RWPE2 (cell line): ENCODE results near the gene PTBP1.
"Not testable (repeated sequence)": the region's sequence is repeated elsewhere in the genome, so short reads cannot be mapped to it uniquely, and the experiment has no call there.

Experiments
- ATAC-seq: fragments of 200-7000 bp; cut with Tn5 transposase; 3 replicates; pipeline ENCODE4 v1.9.1; 2021; ENCODE audit warnings: low read depth
- DNase-seq: peaks from one replicate; pipeline ENCODE4 v3.0.0-alpha.2; 2020; ENCODE audit warnings: low spot score
- H3K27ac ChIP-seq: fragments of 450-650 bp; 2 replicates; pipeline ENCODE4 v1.5.1; 2017; ENCODE audit warnings: mild to moderate bottlenecking; ENCODE audit not compliant: poor library complexity, severe bottlenecking
- H3K27me3 ChIP-seq: fragments of 250-450 bp; sonication (Bioruptor Pico); 2 replicates; pipeline ENCODE4 v1.5.1; 2021; ENCODE audit warnings: mild to moderate bottlenecking, moderate library complexity; ENCODE audit not compliant: insufficient read depth, poor library complexity, severe bottlenecking
- H3K36me3 ChIP-seq: fragments of 250-450 bp; sonication (Bioruptor Pico); 2 replicates; pipeline ENCODE4 v1.5.1; 2020; ENCODE audit warnings: low read depth, mild to moderate bottlenecking, moderate library complexity
- H3K4me1 ChIP-seq: fragments of 250-450 bp; sonication (Bioruptor Pico); 2 replicates; pipeline ENCODE4 v1.5.1; 2021; ENCODE audit warnings: mild to moderate bottlenecking, moderate library complexity; ENCODE audit not compliant: insufficient read depth, poor library complexity, severe bottlenecking
- H3K4me3 ChIP-seq: fragments of 250-450 bp; sonication (Bioruptor Pico); 2 replicates; pipeline ENCODE4 v1.5.1; 2021; ENCODE audit warnings: mild to moderate bottlenecking, moderate library complexity; ENCODE audit not compliant: severe bottlenecking
- H3K9me3 ChIP-seq: fragments of 250-450 bp; sonication (Bioruptor Pico); 2 replicates; pipeline ENCODE4 v1.5.1; 2021; ENCODE audit warnings: mild to moderate bottlenecking, moderate library complexity; ENCODE audit not compliant: severe bottlenecking
- TF ChIP-seq, protein P1 (sequence below): fragments of 450-650 bp; IDR thresholded peaks from one replicate; pipeline ENCODE4 v1.5.1; 2017; ENCODE audit warnings: mild to moderate bottlenecking, moderate library complexity; ENCODE audit not compliant: poor library complexity, severe bottlenecking

Gene PTBP1

DNA sequence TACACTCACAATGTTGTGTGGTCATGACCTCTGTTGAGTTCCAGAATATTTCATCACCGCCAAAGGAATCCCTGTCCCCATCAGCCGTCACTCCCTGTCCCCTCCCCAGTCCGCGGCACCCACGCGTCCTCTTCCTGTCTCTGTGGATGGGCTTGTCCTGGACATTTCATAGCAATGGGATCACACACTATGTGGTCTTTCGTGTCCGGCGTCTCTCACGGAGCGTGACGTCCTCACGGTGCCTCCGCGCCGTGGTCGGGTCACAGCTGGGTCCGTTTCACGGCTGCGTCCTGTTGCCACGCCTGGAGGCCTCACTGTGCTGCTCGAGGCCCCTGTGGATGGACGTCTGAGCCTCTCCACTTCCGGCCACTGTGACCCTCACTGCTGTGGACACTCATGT lies 37.0 kb downstream of the PTBP1 start:
- no peak for DNase-seq
- no peak overlapping the region for H3K27ac ChIP-seq
- H3K4me3 ChIP-seq: no peak overlapping the region
- no peak for ATAC-seq
- H3K9me3 ChIP-seq: no peaks in the 10 kb centered on the region
- no peaks in the 10 kb centered on the region for H3K4me1 ChIP-seq
- peaks cover 5% of the 10 kb centered on the region for H3K27me3 ChIP-seq
- no peaks in the 10 kb centered on the region for H3K36me3 ChIP-seq
- TF ChIP-seq, protein P1, sequence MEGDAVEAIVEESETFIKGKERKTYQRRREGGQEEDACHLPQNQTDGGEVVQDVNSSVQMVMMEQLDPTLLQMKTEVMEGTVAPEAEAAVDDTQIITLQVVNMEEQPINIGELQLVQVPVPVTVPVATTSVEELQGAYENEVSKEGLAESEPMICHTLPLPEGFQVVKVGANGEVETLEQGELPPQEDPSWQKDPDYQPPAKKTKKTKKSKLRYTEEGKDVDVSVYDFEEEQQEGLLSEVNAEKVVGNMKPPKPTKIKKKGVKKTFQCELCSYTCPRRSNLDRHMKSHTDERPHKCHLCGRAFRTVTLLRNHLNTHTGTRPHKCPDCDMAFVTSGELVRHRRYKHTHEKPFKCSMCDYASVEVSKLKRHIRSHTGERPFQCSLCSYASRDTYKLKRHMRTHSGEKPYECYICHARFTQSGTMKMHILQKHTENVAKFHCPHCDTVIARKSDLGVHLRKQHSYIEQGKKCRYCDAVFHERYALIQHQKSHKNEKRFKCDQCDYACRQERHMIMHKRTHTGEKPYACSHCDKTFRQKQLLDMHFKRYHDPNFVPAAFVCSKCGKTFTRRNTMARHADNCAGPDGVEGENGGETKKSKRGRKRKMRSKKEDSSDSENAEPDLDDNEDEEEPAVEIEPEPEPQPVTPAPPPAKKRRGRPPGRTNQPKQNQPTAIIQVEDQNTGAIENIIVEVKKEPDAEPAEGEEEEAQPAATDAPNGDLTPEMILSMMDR: no peak

DNA sequence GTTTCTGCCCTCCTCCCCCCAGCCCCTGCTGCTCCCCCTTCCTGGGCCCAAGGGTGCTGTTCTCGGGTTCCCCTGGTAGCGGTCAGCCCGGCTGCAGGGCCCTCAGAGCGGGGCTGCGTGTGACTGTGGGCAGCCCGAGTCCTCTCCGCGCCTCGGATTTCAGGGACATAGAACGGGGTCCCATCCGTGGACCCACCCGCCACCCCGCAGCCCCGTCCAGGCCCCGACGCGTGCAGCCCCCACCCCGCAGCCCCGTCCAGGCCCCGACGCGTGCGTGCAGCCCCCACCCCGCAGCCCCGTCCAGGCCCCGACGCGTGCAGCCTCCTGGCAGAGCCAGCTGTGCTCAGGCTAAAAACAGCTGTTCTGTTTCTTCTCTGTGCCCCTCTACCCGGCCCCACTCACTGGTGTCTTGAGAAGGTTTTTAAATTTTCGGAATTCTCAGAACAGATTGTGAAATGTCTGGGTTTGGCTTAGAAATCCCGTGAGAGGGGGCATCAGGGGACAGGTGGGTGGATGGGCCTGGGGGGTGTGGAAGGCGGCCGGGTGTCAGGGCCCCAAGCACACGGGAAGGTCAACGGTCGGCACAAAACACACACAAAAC lies 38.1 kb downstream of the PTBP1 start:
- H3K36me3 ChIP-seq: no peaks in the 10 kb centered on the region
- H3K27me3 ChIP-seq: peaks cover 5% of the 10 kb centered on the region
- TF ChIP-seq, protein P1: no peak

DNA sequence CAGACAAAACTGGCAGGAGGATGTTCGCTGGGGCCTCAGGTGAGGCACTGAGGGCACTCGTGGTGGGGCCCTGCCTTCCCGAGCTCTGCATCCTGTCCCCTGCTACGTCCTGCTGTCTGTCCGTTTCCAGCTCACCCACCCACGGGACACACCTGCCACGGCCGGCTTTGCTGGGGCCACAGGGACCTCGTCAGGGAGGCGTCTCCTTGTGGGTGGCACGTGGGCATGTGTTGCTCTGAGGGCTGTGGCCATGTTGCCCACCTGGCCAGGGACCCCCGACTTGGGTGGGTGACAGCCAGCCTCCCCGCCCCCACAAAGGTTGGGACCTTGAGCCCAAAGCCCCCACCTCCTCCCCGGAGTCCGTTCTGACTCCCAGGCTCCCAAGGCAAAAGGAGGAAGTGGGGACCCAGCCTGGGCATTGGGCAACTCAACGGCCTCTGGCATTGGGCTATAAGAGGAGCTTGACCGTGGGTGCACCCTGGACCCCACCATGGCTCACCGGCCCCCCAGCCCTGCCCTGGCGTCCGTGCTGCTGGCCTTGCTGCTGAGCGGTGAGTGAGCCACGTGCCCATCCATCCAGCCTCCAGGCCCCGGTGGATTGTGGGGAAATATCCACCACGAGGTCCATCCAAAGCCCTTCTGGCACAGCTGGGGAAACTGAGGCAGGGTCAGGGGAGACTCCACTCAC lies 43.4 kb downstream of the PTBP1 start, which contains the start of gene PRTN3:
Gene PRTN3, plus strand, starts transcription at position 481 of the 688 bp plus-strand sequence. Its CDS starts 10 bp downstream, at position 491.
- TF ChIP-seq, protein P1: no peak
- no peak within 1 kb of the TSS for H3K4me3 ChIP-seq
- H3K9me3 ChIP-seq: no peaks in the 10 kb centered on the region
- no peak within 1 kb of the TSS for H3K27ac ChIP-seq
- H3K4me1 ChIP-seq: no peaks in the 10 kb centered on the region
- no peaks in the 10 kb centered on the region for H3K36me3 ChIP-seq
- ATAC-seq: no peak
- no peak for DNase-seq
- H3K27me3 ChIP-seq: peaks cover 30% of the 10 kb centered on the region

More for the DNA sequence above, 38.1 kb downstream of the PTBP1 start:
- Histone ChIP-seq H3K27ac (no peak overlapping the region), H3K4me1 (no peaks in the 10 kb centered on the region), H3K9me3 (no peaks in the 10 kb centered on the region), H3K4me3 (no peak overlapping the region)
- DNase-seq (peak; percentile 61), ATAC-seq (no peak)

DNA sequence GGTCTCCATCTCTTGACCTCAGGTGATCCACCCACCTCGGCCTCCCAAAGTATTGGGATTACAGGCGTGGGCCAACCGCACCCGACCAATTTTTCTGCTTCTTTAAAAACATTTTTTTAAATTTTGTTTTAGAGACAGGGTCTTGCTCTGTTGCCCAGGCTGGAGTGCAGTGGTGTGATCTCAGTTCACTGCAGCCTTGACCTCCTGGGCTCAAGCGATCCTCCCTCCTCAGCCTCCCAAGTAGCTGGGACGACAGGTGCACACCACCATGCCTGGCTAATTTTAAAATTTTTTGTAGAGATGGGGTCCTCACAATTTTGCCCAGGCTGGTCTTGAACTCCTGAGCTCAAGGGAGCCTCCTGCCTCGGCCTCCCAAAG lies 45.5 kb downstream of the PTBP1 start:
- H3K4me1 ChIP-seq, H3K9me3 ChIP-seq, H3K27ac ChIP-seq, H3K36me3 ChIP-seq, H3K4me3 ChIP-seq, ATAC-seq, DNase-seq: not testable (repeated sequence)
- peaks cover 37% of the 10 kb centered on the region for H3K27me3 ChIP-seq

DNA sequence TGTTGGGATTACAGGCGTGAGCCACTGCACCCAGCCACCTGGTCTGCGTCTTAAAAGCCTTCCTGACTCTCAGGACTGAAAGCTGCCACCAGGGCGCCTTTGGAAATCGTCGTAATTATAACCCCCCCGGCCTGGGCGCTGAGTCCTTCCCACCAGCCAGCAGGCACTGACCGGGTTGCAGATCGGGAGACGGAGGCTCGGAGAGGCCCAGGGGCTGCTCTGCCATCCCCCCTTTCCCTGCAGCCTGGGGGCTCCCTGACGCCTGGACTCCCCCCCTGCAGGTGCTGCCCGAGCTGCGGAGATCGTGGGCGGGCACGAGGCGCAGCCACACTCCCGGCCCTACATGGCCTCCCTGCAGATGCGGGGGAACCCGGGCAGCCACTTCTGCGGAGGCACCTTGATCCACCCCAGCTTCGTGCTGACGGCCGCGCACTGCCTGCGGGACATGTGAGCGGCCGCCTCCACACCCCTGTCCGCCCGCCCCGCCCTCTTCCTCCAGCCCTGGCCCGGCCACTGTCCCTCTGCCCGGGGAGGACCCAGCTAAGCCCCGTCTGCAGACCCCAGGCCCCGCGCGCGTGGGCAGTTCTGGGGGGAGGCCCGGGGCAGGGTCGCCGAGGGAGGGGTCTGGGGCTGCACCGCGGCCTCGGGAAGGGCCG lies 46.1 kb downstream of the PTBP1 start:
- H3K27ac ChIP-seq: no peak overlapping the region
- H3K9me3 ChIP-seq: no peaks in the 10 kb centered on the region
- H3K4me3 ChIP-seq: no peak overlapping the region
- DNase-seq: no peak
- H3K27me3 ChIP-seq: peaks cover 39% of the 10 kb centered on the region
- ATAC-seq: peak; percentile 62; the same call in 2 of the 3 replicates
- TF ChIP-seq, protein P1: no peak
- H3K36me3 ChIP-seq: no peaks in the 10 kb centered on the region
- H3K4me1 ChIP-seq: no peaks in the 10 kb centered on the region
